Measurements from ENCODE around the gene ATAD2B. TPM values are rescaled to one million over a fixed set of nuclear protein-coding genes. Genes with fewer than 3 reads are reported as not detected.

The ATAD2B gene
- total RNA-seq, 1 donor from 2014 or later, result 85.5 TPM

DNA sequence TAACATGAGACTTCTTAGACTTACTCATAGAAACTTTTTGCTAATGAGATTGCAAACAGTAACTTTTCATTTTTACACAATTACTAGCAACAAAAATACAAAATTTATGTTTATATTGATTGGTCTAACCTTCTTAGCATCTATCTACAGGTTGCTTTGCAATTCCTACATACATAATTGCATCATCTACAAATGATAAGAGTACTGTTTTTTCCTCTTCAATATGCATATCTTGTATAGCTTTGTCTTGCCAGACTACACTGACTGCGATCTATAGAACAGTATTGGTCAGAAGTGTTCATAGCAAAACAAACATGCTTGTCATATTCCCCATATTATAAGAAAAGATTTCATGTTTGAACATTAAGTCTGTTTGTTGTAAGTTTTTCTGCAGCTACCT lies 87.9 kb downstream of the ATAD2B start:
- H3K27ac Mint-ChIP-seq, result no peak overlapping the region
- DNase-seq (no peak), ATAC-seq (ENCODE audit: low read depth) (no peak)
- ChIA-PET CTCF (no interaction called here), POLR2A (no interaction called here)
- peaks cover 56% of the 10 kb centered on the region for H3K36me3 Mint-ChIP-seq (ENCODE audit: low read depth)
- H3K4me3 Mint-ChIP-seq, result no peak overlapping the region
- TF ChIP-seq, protein P1, sequence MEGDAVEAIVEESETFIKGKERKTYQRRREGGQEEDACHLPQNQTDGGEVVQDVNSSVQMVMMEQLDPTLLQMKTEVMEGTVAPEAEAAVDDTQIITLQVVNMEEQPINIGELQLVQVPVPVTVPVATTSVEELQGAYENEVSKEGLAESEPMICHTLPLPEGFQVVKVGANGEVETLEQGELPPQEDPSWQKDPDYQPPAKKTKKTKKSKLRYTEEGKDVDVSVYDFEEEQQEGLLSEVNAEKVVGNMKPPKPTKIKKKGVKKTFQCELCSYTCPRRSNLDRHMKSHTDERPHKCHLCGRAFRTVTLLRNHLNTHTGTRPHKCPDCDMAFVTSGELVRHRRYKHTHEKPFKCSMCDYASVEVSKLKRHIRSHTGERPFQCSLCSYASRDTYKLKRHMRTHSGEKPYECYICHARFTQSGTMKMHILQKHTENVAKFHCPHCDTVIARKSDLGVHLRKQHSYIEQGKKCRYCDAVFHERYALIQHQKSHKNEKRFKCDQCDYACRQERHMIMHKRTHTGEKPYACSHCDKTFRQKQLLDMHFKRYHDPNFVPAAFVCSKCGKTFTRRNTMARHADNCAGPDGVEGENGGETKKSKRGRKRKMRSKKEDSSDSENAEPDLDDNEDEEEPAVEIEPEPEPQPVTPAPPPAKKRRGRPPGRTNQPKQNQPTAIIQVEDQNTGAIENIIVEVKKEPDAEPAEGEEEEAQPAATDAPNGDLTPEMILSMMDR (IDR thresholded peaks at IDR 0.05), result no peak
- H3K27me3 Mint-ChIP-seq, result no peaks in the 10 kb centered on the region
- peaks cover 3% of the 10 kb centered on the region for H3K9me3 Mint-ChIP-seq
- no peaks in the 10 kb centered on the region for H3K4me1 Mint-ChIP-seq
- intact Hi-C loops (cut with micrococcal nuclease), result no loop called here

DNA sequence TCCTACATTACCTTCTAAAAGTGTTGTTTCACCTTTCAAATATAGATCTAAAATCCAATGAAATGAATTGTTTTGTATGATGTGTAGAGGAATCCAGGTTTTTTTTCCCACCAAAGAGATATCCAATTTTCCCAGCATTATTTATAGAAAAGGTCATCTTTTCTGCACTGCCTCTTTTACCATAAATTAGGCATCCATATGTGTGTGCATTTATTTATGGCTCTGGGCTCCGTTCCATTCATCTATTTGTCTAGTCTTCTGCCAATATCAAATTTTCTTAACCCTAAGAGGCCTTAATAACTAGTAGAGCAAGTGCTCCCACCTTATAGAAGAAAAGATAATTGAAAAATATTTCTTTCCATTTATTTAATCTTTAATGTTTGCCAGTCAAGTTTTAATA lies 88.3 kb downstream of the ATAD2B start:
- ChIA-PET POLR2A (no interaction called here), CTCF (no interaction called here)
- Mint-ChIP-seq H3K4me3 (no peak overlapping the region), H3K4me1 (no peaks in the 10 kb centered on the region), H3K9me3 (peaks cover 3% of the 10 kb centered on the region), H3K36me3 (ENCODE audit: low read depth) (peaks cover 57% of the 10 kb centered on the region), H3K27me3 (no peaks in the 10 kb centered on the region), H3K27ac (no peak overlapping the region)
- ATAC-seq (ENCODE audit: low read depth) (no peak), DNase-seq (no peak)
- TF ChIP-seq, protein P1 (IDR thresholded peaks at IDR 0.05), result no peak
- intact Hi-C loops (cut with micrococcal nuclease), result no loop called here

DNA sequence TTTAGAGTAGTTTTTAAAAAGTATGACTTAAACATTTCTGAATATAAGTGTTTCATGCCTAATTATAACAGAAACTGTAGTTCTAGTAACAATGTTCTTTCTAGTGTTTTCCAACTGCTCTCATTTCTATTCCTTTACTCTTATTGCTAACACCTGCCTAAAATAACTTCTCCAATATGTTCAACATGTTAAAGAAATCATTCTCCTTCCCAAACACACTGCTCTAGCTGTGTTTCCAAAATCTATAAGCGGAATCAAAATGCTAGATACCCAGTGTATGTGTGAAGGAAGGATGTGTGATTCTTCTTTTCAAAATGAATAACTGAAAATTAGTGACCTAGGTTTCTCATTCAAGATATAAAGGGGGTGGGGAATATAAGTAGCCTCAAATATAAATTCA lies 89.1 kb downstream of the ATAD2B start:
- no peaks in the 10 kb centered on the region for H3K27me3 Mint-ChIP-seq
- peaks cover 3% of the 10 kb centered on the region for H3K9me3 Mint-ChIP-seq
- TF ChIP-seq, protein P1 (IDR thresholded peaks at IDR 0.05), result no peak
- no peak overlapping the region for H3K4me3 Mint-ChIP-seq
- H3K36me3 Mint-ChIP-seq (ENCODE audit: low read depth), result peaks cover 55% of the 10 kb centered on the region
- CTCF ChIA-PET, result no interaction called here
- intact Hi-C loops (cut with micrococcal nuclease), result no loop called here
- POLR2A ChIA-PET, result no interaction called here
- ATAC-seq (ENCODE audit: low read depth) (no peak), DNase-seq (no peak)
- H3K27ac Mint-ChIP-seq, result no peak overlapping the region
- no peaks in the 10 kb centered on the region for H3K4me1 Mint-ChIP-seq

DNA sequence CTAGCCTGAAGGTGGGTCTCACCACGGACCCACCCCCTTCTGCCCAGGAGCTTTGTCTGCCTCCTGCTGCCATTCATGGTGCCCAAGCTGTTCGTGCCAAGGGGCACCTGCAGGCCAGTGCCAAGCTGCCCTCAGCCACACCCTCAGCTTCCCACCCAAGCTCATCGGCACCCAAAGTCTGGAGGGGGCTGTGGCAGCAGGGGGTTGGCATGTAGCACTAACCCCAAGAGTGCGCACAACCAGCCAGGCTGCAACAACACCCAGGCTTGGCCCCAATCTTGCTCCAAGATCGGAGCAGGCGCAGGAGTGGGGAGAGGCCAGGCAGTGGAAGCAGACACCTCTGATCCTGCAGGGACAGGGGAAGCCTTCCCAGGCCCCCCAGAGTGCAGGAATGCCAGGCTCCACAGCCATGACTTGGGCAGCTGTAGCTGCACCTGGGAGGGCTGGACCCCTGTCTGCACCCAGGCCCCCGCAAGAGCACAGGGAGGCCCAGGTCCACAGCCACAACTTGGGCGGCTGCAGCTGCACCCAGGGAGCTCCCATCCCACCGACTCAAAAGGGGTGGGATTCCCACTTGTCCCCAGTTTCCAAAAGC lies 89.9 kb downstream of the ATAD2B start:
- Mint-ChIP-seq H3K36me3 (ENCODE audit: low read depth) (peaks cover 53% of the 10 kb centered on the region), H3K4me3 (no peak overlapping the region), H3K9me3 (peaks cover 3% of the 10 kb centered on the region), H3K4me1 (no peaks in the 10 kb centered on the region), H3K27me3 (no peaks in the 10 kb centered on the region), H3K27ac (no peak overlapping the region)
- ChIA-PET CTCF (no interaction called here), POLR2A (no interaction called here)
- intact Hi-C loops (cut with micrococcal nuclease), result no loop called here
- TF ChIP-seq, protein P1 (IDR thresholded peaks at IDR 0.05), result no peak
- ATAC-seq (ENCODE audit: low read depth) (no peak), DNase-seq (no peak)

DNA sequence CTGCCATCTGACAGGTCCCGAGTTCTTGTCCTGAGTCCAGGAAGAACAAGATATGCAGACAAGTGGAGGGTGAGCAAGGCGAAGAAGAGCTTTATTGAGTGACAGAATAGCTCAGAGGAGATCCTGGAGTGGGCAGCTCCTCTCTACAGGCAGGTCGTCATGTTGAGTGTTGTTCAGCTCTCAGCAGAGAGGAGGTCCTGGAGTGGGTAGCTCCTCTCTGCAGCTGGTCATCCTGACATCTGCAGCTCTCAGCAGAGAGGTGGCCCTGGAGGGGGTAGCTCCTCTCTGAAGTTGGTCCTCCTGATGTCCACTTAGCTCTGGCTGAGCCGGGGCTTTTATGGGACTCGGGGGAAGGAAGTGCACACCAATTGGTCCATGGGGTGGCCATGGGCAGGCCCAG lies 90.4 kb downstream of the ATAD2B start:
- peaks cover 3% of the 10 kb centered on the region for H3K9me3 Mint-ChIP-seq
- no peak overlapping the region for H3K27ac Mint-ChIP-seq
- TF ChIP-seq, protein P1 (IDR thresholded peaks at IDR 0.05), result no peak
- H3K36me3 Mint-ChIP-seq (ENCODE audit: low read depth), result peaks cover 48% of the 10 kb centered on the region
- POLR2A ChIA-PET, result no interaction called here
- no peak overlapping the region for H3K4me3 Mint-ChIP-seq
- no peak for DNase-seq
- H3K27me3 Mint-ChIP-seq, result no peaks in the 10 kb centered on the region
- intact Hi-C loops (cut with micrococcal nuclease), result no loop called here
- no peaks in the 10 kb centered on the region for H3K4me1 Mint-ChIP-seq
- CTCF ChIA-PET, result interaction anchor here (1.8 kb wide), 1 partner anchor 12 kb away, joined by 8 read pairs; no protein-coding TSS in a partner anchor
- ATAC-seq (ENCODE audit: low read depth), result no peak
